DMS153 treated with DMSO at 0.1 percent for 48 hours (cell line): Measurements from ENCODE around the gene NRF1.

Experiments used
- DNase-seq: peaks from one replicate; lab custom pipeline; 2025; ENCODE audit not compliant: unreplicated experiment; lab: John Stamatoyannopoulos, UW

NRF1 gene

GRCh38 chr7:129678606-129679005 is 67.1 kb downstream of the NRF1 start:
- DNase-seq = no peak

GRCh38 chr7:129680400-129680799 is 68.9 kb downstream of the NRF1 start:
- DNase-seq = no peak

- DNase-seq = no peak
Observed at GRCh38 chr7:129684777-129685176, 73.3 kb downstream of the NRF1 start.

GRCh38 chr7:129686063-129686462 is 74.5 kb downstream of the NRF1 start:
- no peak for DNase-seq

- DNase-seq = no peak
Observed at GRCh38 chr7:129688503-129689222, 77.1 kb downstream of the NRF1 start.

GRCh38 chr7:129689995-129690581 is 78.6 kb downstream of the NRF1 start:
- DNase-seq = peak; percentile 40

GRCh38 chr7:129690701-129691100 is 79.2 kb downstream of the NRF1 start:
- no peak for DNase-seq

- no peak for DNase-seq
Observed at GRCh38 chr7:129698516-129699418, 87.2 kb downstream of the NRF1 start.

GRCh38 chr7:129702316-129702715 is 90.8 kb downstream of the NRF1 start:
- DNase-seq = no peak

GRCh38 chr7:129702761-129703338 is 91.3 kb downstream of the NRF1 start:
- no peak for DNase-seq

GRCh38 chr7:129703751-129704150 is 92.2 kb downstream of the NRF1 start:
- DNase-seq = no peak

GRCh38 chr7:129707910-129708499 is 96.5 kb downstream of the NRF1 start:
- no peak for DNase-seq

- DNase-seq = no peak
Observed at GRCh38 chr7:129713544-129713943, 102.0 kb downstream of the NRF1 start.

GRCh38 chr7:129714514-129715063 is 103.1 kb downstream of the NRF1 start:
- no peak for DNase-seq

- DNase-seq = peak; percentile 29
Observed at GRCh38 chr7:129719980-129720732, 108.6 kb downstream of the NRF1 start.

- DNase-seq = peak; percentile 15
Observed at GRCh38 chr7:129721068-129721467, 109.5 kb downstream of the NRF1 start.

- no peak for DNase-seq
Observed at GRCh38 chr7:129723679-129724078, 112.2 kb downstream of the NRF1 start.

- DNase-seq = no peak
Observed at GRCh38 chr7:129724796-129725195, 113.3 kb downstream of the NRF1 start.

GRCh38 chr7:129728875-129729467 is 117.5 kb downstream of the NRF1 start:
- peak; percentile 85 for DNase-seq

GRCh38 chr7:129729511-129729910 is 118.0 kb downstream of the NRF1 start:
- no peak for DNase-seq
